KG1 (cell line): Measurements from ENCODE around the gene ENTHD1.

Experiments
- DNase-seq: peaks from one replicate; lab custom pipeline; 2025; lab: John Stamatoyannopoulos, UW

ENTHD1 gene

DNA sequence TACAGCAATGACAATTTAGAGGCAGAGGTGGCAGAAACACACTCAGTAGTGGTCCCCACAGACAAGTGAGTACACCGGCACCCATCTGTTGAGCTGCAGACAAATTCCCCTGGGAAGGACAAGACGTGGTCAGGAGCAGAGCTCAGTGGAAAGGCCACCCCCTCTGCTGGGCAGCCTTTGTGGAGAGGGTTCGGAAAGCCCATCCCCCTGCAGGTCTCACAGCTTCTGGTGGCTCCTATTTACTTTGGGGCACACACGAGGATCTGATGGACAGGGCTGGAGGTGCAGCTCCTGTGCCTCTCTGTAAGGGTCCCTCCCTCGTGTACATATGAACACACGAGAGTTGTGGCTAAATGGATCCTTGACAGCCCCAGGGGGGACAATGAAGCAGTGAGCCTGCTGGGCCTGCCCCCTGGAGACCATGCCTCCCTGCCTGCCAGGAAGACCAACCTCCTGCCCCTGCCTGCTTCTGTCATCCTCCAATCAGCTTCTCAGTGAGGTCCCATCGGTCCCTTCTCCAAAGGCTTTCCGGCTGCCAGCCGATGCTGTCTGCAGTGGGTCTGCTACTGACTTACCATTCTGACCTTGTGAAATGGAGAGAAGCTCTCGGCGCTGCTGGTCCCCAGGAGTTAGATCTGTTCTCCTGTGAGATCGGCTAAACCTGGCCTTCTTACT is 161.5 kb downstream of the ENTHD1 start:
- no peak for DNase-seq

DNA sequence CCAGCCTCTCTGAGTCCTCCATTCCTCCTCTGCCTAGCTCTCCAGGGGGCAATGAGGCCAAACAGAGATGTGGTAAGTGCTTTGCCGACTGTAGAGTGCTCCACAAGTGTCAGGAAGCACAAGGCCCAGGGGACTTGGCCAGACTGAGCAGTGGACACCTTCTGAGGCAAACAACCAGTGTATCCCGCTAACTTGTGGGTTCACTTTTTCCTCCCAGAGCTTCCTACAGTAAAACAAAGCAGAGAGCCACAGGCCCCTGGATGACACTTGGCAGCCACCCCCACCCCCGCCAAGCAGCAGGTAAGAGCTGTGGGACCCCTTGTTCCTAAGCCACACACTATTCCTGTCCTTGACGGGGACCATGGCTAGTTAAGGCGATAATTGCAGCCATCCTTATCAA is 162.1 kb downstream of the ENTHD1 start:
- no peak for DNase-seq

GRCh38 chr22:39729141-39729934 is 164.2 kb downstream of the ENTHD1 start:
- DNase-seq: no peak

GRCh38 chr22:39728236-39728860 is 165.2 kb downstream of the ENTHD1 start:
- no peak for DNase-seq

GRCh38 chr22:39727541-39727940 is 166.0 kb downstream of the ENTHD1 start:
- DNase-seq: no peak

GRCh38 chr22:39725351-39726035 is 168.1 kb downstream of the ENTHD1 start:
- no peak for DNase-seq

GRCh38 chr22:39724857-39725256 is 168.7 kb downstream of the ENTHD1 start:
- DNase-seq: no peak

GRCh38 chr22:39724390-39724789 is 169.2 kb downstream of the ENTHD1 start:
- no peak for DNase-seq

DNA sequence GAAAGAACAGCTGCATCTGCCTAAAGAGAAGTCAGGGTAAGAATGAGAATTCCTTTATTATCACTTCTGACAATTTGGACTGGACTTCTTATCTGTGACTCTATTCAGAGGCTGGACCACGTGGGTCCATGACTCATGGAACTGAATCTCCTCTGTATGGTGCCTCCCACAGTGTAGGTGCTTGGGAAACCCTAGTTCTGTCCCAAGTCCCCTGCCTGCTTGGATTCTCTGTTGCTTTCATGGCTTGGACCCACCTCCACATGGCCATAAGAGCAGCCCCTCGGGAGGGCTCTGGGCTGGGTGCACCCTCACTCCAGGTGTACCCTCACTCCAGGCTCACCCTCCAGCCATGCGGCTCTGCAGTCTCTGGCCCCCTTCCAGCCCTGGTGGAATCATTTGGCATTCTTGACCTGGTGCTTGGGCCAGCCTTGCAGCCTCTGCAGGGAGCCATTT is 169.6 kb downstream of the ENTHD1 start:
- DNase-seq: no peak

DNA sequence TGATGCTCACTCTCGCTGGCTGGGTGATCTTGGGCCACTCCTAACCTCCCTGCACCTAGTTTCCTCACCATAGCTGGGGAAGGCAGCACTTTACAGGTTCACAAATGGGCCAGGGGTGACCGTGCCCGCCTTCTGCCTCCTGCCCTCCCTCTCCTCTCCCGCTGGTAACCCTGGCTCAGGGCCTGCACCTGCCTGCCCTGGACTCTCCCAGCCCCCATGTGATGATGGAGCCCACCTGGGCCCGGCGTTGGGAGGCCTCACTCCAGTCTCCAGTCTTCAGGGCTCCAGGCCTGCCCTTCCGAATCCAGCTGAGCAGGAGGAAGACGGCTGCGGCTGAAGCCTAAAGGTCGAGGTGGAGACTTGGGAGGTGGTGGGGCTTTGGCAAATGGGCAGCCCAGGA is 170.1 kb downstream of the ENTHD1 start:
- no peak for DNase-seq

DNA sequence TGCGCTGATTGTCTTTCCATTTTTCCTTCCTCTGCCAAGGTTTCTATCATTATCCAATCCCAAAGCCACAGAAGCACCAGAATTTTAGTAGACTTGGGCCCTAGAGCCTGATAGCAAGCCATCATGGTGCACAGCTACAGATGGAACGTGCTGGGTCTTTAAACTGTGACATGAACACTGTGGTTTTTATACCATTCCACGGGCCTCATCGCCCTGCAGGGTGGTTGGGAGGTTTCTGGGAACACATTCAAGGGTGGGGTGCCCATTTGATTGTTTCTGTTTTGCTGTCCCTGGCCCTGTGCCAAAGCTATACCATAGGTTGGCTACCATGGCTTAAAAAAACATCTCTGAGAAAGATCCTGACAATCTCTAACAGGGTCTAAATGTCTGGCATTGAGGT is 171.1 kb downstream of the ENTHD1 start:
- DNase-seq: no peak

GRCh38 chr22:39722032-39722325 is 171.6 kb downstream of the ENTHD1 start:
- no peak for DNase-seq

- no peak for DNase-seq
These were observed 172.1 kb downstream of the ENTHD1 start for GRCh38 chr22:39721206-39722031.

DNA sequence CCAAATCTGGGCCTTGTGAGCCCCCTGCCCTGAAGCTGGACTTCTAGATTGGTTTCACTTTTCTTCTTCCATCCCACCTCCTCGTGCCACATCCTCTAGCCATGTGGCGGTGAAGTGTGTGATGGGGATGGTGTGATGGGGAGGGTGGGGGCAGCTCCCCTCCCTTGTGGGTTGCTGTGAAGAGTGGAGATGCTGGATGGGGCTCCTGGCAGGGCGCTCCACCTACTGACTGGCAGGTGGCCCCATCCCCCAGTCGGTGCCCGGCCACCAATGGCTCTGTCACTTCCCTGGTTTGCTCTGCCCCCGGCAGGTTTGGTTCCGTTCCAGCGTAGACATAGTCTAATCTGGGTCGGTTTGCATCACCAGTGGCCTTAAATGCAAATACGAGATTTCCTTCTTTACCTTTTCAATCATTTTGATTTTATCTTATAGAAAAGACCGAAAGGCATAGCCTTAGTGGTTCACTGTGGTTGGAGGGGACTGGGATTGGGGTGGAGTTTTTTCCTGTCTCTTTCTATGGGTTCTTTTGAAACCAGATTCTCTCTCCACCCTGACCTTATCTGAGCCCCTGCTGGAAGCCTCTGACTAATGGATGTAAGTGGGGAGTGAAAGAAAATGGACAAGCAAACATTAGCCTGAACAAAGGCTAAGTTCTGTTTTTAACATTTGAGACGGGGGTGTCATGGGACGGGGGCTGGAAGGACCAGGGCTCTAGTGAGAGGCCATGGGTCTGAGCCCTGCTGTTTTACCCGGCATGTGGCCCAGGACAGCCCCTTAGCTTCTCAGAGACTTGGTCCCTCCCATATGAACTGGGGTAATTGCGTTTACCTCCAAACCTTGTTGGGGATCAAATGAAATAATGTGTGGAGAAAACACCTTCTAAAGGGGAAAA is 173.8 kb downstream of the ENTHD1 start:
- no peak for DNase-seq

DNA sequence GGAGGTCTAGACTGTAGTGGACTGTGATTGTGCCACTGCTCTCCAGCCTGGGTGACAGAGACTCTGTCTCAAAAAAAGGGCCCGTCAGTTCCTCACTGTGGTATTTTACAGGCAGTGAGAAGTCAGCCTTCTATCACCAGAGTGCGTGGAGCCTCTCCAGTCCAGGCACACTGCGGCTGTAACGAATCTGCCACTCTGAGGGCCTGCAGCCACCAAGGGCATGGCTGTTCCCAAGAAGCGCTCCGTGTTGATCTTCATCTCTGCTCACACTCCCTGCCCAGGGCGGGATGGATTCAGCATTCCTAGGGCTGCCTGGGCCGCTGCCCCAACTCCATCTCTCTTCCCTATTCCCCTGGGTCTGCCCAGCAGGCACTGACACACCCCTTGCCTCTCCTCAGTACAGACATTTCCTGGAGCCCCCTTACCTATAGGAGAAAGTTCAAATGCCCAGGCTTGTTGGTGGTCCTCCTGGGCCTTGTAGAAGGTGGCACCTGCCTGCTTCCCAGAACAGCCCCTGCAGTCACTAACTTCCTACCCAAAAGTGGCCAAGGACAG is 174.6 kb downstream of the ENTHD1 start:
- no peak for DNase-seq

DNA sequence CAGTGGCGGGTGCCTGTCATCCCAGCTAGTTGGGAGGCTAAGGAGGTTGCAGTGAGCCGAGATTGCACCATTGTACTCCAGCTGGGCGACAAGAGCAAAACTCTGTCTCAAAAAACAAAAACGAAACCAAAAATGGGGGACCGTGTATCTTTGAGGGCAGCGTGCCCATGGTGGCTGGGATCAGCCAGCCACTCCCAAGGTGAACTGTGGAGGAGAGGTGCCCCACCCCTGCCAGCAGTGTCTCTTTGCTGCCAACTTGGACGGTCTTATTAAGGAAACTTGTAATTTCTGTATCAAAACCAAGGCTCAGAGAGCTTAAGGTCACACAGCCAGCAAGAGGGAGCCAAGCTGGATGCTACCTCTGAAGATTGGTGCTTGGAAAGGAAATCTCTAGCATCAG is 175.4 kb downstream of the ENTHD1 start:
- DNase-seq: no peak

GRCh38 chr22:39717099-39717498 is 176.5 kb downstream of the ENTHD1 start:
- DNase-seq: no peak

DNA sequence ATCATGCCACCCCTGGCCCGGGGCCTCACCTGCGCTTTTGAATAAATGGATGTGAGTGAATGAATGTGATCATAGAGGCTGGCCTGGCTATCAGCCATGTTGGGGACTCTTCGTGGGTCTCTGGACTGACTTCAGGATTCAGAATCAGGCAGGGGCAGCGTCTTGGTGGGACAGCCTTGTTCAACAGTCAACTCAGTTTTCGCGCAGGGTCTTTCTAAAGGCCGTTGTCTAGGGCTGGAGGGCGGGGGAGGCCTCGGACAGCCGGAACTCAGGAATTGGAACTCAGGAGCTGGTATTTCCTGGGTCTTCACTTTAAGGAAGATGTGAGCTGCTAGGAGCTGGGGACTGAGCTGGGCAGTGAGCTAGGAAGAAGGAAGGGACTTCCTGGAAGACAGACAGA is 177.0 kb downstream of the ENTHD1 start:
- DNase-seq: no peak

DNA sequence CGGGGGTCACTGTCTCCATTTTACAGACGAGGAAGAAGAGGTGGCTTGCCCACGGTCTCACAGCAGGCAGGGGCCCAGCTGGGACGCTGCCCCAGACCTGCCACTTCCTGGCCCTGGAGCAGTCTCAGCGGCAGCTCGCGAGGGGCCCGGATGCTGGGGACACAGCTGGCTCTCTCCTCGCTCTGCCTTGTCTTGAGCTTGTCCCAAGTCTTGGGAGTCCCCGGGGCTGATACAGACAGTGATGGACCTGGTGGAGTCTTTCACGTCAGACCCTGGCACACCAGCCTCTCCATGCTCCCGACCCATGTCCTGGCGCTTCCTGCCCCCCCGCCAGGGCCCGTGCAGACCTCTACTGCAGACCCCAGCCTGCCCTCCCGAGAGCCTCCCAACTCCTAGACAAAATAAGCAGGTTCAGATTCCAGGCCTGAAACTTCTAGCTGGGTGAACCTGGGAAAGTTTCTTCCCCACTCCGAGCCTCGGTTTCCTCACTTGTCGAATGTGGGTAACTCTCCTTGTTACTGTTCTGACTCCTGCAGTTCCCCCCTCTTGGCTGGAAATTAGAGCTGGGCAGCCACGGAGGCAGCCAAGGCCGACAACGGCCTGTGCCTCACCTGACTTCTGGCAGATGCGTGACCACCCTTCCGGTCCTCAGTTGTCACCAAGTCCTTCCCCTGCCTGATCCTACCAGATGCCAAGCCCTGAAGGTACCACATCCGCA is 177.6 kb downstream of the ENTHD1 start:
- DNase-seq: no peak

GRCh38 chr22:39714321-39714720 is 179.2 kb downstream of the ENTHD1 start:
- no peak for DNase-seq
